GM19023 (cell line): ENCODE results near the gene SHC4.
A peak's percentile ranks its signal among the peaks of the same experiment; 100 is the strongest.
"Not testable (repeated sequence)": the region's sequence is repeated elsewhere in the genome, so short reads cannot be mapped to it uniquely, and the experiment has no call there.

ENCODE experiments used
- ATAC-seq: cut with Tn5 transposase; IDR thresholded peaks from one replicate; pipeline ENCODE4 v1.9.1; 2021; ENCODE audit warnings: mild to moderate bottlenecking, moderate library complexity; ENCODE audit not compliant: unreplicated experiment

SHC4 gene

GRCh38 chr15:48855501-48856440, 107.9 kb downstream of the SHC4 start:
- no peak for ATAC-seq

- not testable (repeated sequence) for ATAC-seq
Observed at GRCh38 chr15:48854434-48854833, 109.3 kb downstream of the SHC4 start.

GRCh38 chr15:48851956-48852355, 111.8 kb downstream of the SHC4 start:
- ATAC-seq: no peak

- ATAC-seq: no peak
Observed at GRCh38 chr15:48850648-48851047, 113.1 kb downstream of the SHC4 start.

GRCh38 chr15:48845123-48845522, 118.6 kb downstream of the SHC4 start:
- no peak for ATAC-seq

GRCh38 chr15:48842501-48842900, 121.2 kb downstream of the SHC4 start:
- no peak for ATAC-seq

GRCh38 chr15:48834756-48835155, 129.0 kb downstream of the SHC4 start:
- ATAC-seq: no peak

GRCh38 chr15:48833526-48834239, 130.0 kb downstream of the SHC4 start:
- ATAC-seq: no peak

GRCh38 chr15:48832648-48833047, 131.1 kb downstream of the SHC4 start:
- no peak for ATAC-seq

GRCh38 chr15:48828906-48829305, 134.8 kb downstream of the SHC4 start:
- ATAC-seq: no peak

- no peak for ATAC-seq
Observed at GRCh38 chr15:48828471-48828870, 135.2 kb downstream of the SHC4 start.

GRCh38 chr15:48825075-48825474, 138.6 kb downstream of the SHC4 start:
- ATAC-seq: no peak

- no peak for ATAC-seq
Observed at GRCh38 chr15:48823706-48824105, 140.0 kb downstream of the SHC4 start.

GRCh38 chr15:48823237-48823636, 140.5 kb downstream of the SHC4 start:
- no peak for ATAC-seq

- ATAC-seq: no peak
Observed at GRCh38 chr15:48814286-48814685, 149.4 kb downstream of the SHC4 start.

GRCh38 chr15:48811325-48811958, 152.3 kb downstream of the SHC4 start:
- ATAC-seq: no peak

GRCh38 chr15:48810414-48811324, 153.1 kb downstream of the SHC4 start, which contains the start of gene CEP152:
Gene CEP152 (minus strand): TSS chr15:48811069. CDS start chr15:48805649, 5,420 bp downstream.
- ATAC-seq: peak; percentile 97

GRCh38 chr15:48806151-48806550, 157.6 kb downstream of the SHC4 start:
- ATAC-seq: no peak

GRCh38 chr15:48805591-48805990, 158.1 kb downstream of the SHC4 start:
- no peak for ATAC-seq

GRCh38 chr15:48803877-48804276, 159.8 kb downstream of the SHC4 start:
- no peak for ATAC-seq
